Stimulated activated CD8-positive, alpha-beta memory T cell treated with anti-CD3 and anti-CD28 coated beads, Interleukin-15, amount 100 ng/mL, for 4 hours (primary cell): ENCODE data around the gene BNC1.
"Not testable (repeated sequence)": the region's sequence is repeated elsewhere in the genome, so short reads cannot be mapped to it uniquely, and the experiment has no call there.

Experiments used
- DNase-seq, 2 donors: peaks; one replicate each; pipeline ENCODE4 v3.0.0-alpha.2; 2020; ENCODE audit warnings: low read depth in 2 of 2

BNC1 gene

DNA sequence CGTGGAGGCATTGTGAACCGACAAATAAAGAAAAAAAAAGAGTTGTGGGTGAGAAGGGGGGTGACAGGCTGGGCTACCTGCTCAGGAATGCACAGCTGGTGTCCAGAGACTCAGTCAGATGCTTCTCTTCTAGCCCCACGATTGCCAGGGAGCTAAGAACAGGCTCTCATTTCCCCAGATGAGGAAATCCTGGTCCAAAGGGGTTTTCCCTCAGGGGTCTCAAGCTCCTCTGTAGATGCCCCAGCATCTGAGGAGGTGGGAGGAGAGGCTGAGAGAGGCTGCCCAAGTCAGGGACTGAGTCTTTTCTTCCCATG lies 35.5 kb downstream of the BNC1 start:
- no peak for DNase-seq

DNA sequence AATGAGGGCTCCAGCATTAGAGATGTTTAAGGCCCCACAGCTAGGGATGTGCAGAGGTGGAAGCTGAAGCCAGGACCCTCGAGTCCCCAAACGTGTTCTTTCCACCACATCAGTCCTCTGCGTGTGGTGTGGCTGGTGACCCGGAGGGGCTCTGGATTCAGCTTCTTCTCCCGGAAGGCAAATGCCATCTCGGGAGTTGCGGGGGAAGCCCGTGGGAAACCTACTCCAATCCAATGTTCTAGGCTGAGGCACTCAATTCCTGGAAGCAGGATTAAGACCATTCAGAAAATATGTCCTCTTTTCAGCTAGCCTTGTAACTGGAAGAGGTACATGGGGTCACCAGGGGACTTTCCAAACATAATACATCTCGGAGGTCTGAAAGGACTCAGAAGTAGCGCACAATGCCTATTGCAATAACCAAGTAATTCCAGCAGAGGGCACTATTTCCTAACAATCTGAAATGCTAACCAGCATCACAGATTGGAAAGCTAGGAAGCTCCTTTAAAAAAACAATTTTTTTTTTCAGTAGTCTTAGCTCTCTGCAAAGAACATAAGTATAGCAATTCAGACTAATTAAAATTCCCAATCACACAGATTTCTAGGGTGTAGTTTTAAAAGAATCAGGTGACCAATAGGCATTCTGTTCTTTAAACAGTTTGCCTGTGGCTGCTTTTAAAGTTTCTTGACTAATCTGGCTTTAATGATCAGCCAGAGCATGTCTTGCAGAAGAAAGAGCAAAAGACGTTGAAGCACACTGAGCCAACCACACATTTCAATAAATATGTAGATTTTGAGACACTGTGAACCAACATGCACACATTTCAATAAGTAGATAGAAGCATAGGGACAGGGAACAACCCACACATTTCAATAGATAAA lies 36.1 kb downstream of the BNC1 start:
- DNase-seq = no peak

GRCh38 chr15:83243634-83244033 lies 40.8 kb downstream of the BNC1 start:
- no peak for DNase-seq

- DNase-seq = no peak
These were observed 54.2 kb downstream of the BNC1 start for GRCh38 chr15:83230242-83230641.

DNA sequence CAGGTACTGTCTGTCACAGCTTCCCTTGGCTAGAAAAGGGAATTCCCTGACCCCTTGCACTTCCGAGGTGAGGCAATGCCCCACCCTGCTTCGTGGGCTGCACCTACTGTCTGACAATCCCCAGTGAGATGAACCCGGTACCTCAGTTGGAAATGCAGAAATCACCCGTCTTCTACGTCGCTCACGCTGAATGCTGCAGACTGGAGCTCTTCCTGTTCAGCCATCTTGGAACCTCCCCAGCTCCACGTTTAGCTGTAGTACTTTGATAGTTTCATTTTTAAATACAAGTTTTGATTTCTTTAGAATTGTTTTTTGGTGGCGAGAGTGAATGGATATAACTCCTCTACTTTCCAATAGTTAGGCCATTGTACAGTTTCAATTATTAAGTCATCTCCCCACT lies 59.0 kb downstream of the BNC1 start:
- no peak for DNase-seq

- DNase-seq = not testable (repeated sequence)
These were observed 62.7 kb downstream of the BNC1 start for GRCh38 chr15:83221781-83222180.

DNA sequence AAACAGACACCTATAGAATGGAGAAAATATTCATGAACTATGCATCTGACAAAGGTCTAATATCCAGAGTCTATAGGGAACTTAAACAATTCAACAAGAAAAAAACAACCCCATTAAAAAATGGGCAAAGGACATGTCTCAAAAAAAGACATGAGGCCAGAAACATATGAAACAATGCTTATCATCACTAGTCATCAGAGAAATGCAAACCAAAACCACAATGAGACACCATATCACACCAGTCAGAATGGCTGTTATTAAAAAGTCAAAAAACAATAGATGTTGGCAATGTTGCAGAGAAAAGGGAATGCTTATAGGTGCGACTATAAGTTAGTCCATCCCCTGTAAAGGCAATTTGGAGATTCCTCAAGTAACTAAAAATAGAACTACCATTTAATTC lies 65.4 kb downstream of the BNC1 start:
- no peak for DNase-seq

- DNase-seq = no peak
These were observed 69.2 kb downstream of the BNC1 start for GRCh38 chr15:83215306-83215705.

- no peak for DNase-seq
These were observed 73.8 kb downstream of the BNC1 start for GRCh38 chr15:83210619-83211018.

DNA sequence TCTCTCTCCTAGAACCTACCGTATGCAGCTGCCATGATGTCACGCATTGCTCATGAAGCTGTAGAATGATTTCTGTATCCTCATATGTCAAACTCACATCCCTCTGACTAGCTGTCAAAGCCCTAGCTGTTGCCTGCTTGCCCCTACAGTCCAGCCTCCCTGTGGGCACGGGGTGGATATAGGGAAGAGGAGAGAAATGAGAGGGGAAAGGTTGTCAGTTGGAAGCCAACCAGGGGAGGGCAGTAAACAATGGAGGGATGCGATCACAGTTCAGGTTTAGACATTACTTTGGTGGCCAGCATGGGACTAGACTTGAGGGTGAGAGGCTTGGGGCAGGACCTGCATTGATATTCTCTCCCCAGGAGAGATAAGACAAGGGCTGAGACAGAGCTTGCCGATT lies 75.1 kb downstream of the BNC1 start:
- DNase-seq = no peak

DNA sequence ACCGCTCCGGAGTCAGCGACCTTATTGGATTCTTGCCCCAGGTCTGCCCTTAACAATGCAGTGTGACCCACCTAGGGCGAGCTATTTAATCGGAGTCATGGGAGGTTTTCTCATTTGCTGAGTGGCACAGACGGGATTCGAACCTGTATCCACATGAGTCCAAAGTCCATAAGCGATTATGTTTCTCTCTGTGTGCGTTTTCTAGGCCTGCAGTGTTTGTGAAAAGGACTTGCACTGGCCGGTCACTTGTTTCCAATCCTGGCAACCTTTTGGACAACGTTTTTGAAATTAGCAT lies 76.2 kb downstream of the BNC1 start:
- no peak for DNase-seq

GRCh38 chr15:83207660-83208366 lies 76.7 kb downstream of the BNC1 start, which contains the start of gene HDGFL3:
Gene HDGFL3, minus strand, starts transcription at chr15:83207823. Its CDS starts 409 bp downstream, at chr15:83207414.
- no peak for DNase-seq

GRCh38 chr15:83207009-83207659 lies 77.3 kb downstream of the BNC1 start:
- DNase-seq = no peak

GRCh38 chr15:83206526-83207008 lies 77.9 kb downstream of the BNC1 start:
- DNase-seq = no peak
